Measurements from ENCODE around the gene ZAP70. TPM values are rescaled to one million over a fixed set of nuclear protein-coding genes. Genes with fewer than 3 reads are reported as not detected.

Gene ZAP70
- total RNA-seq, 1 experiment from 2014 or later = 0.61 TPM

DNA sequence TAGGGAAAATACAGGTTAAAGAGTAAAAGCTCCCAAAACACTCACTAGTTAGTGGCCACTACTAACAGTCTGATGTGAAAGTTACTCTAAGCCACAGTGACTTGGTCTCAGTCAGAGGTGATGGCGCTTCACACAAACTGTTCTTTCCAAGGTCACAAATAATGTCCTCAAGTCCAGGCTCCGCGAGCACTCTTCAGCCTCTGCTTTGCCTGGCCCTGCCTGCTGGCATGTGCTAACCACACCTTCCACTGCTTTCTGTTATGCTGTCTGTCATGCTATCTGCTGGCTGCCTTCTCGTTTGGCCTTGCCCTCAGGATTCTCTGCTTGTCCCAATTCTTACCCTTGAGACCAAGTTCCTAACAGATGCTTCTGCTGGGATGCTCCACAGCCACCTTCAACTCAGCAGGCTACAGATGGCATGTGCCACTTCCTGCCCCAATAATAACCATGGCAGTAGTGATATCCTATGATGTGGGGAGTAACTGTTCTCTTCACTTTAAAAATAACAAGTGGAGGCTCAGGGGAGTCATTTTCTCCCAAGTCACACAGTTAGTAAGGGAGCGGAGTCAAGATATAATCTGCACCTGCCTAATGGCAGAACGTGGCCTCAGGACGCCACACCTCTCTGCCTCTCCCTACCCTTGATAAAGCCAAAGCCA lies 75.7 kb downstream of the ZAP70 start (continued):
- TF ChIP-seq, protein P1, sequence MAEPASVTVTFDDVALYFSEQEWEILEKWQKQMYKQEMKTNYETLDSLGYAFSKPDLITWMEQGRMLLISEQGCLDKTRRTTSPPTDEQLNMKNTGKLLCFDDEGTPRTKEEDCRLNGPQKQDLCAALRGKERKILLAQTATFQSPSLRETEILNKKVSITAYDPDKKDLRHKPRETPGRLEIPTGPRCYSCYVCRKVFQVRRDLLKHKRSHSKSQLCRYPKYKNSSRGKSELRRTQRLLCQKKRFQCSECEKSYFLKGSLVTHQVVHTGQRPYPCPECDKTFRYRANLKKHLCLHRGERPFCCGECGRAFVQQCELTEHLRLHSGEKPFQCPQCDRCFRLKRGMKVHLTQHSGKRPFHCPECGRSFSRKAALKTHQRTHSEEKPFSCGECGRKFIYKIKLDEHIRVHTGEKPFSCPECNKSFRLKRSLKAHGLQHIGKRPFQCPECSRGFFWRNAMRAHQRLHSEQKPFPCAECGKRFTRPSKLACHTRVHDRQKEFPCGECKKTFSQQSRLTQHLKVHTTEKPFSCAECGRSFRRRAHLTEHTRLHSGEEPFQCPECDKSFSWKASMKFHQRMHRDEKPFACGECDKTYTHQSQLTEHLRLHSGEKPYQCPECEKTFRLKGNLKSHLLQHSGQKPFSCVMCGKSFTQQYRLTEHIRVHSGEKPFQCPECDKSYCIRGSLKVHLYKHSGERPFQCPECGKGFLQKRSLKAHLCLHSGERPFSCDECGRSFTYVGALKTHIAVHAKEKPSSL (CRISPR knock-in tag; conservative IDR thresholded peaks at IDR 0.05) = no peak
- TF ChIP-seq GTF2I (CRISPR knock-in tag; conservative IDR thresholded peaks at IDR 0.05) = no peak
- TF ChIP-seq, protein P2, sequence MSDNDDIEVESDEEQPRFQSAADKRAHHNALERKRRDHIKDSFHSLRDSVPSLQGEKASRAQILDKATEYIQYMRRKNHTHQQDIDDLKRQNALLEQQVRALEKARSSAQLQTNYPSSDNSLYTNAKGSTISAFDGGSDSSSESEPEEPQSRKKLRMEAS (CRISPR knock-in tag; IDR thresholded peaks at IDR 0.05) = no peak

Other genes with a start within 250 kb of the ZAP70 start
- gene ANKRD36B, start 123.7 kb upstream of the ZAP70 start, total RNA-seq (2021) = 9.1 to 10.4 TPM (median 9.9 TPM) in 3 replicates
- gene COX5B, start 67.5 kb upstream of the ZAP70 start, total RNA-seq (2021) = 317 to 346 TPM (median 331 TPM) in 3 replicates
- 58.2 to 71.8 TPM (median 70.4 TPM) in 3 replicates for gene ACTR1B, start 49.5 kb upstream of the ZAP70 start, total RNA-seq (2021)
- 5.2 to 7.9 TPM (median 6.9 TPM) in 3 replicates for gene C2orf92, start 43.9 kb upstream of the ZAP70 start, total RNA-seq (2021)

All from WTC11 (cell line).